ENCODE measurements around the gene PCDHA8. TPM values are rescaled to one million over a fixed set of nuclear protein-coding genes. Genes with fewer than 3 reads are reported as not detected.
A peak's percentile ranks its signal among the peaks of the same experiment; 100 is the strongest.
"Not testable (repeated sequence)": the region's sequence is repeated elsewhere in the genome, so short reads cannot be mapped to it uniquely, and the experiment has no call there.

The PCDHA8 gene
- total RNA-seq, 1 experiment from 2014 or later, result 1.5 TPM

DNA sequence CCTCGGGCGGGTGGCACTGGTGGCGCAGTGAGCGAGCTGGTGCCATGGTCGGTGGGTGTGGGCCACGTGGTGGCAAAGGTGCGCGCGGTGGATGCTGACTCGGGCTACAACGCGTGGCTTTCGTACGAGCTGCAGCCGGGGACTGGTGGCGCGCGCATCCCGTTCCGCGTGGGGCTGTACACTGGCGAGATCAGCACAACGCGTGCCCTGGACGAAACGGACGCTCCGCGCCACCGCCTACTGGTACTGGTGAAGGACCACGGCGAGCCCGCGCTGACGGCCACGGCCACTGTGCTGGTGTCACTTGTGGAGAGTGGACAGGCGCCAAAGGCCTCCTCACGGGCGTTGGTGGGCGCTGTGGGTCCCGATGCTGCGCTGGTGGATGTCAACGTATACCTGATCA is 32.1 kb upstream of the PCDHA8 start:
- DNase-seq (ENCODE audit: low spot score), result no peak
- H3K4me1 ChIP-seq (ENCODE audit: insufficient read depth, low read length, poor library complexity, severe bottlenecking), result no peaks in the 10 kb centered on the region
- no peaks in the 10 kb centered on the region for H3K27me3 ChIP-seq (replicated peaks; ENCODE audit: insufficient read depth, low read depth, low read length, poor library complexity)
- no TSS peak for BruUV-seq (replicated peaks)
- POLR2A ChIA-PET (ENCODE audit: low non-redundant PET), result no interaction called here
- no peak overlapping the region for H3K4me3 ChIP-seq (ENCODE audit: low read depth, low read length, poor library complexity, severe bottlenecking)
- intact Hi-C loops (cut with micrococcal nuclease; ENCODE audit: unreplicated experiment), result no loop called here
- H3K9me3 ChIP-seq (ENCODE audit: low read depth, low read length, poor library complexity, severe bottlenecking), result peaks cover 10% of the 10 kb centered on the region
- CTCF ChIA-PET, result no interaction called here
- TF ChIP-seq, protein P1, sequence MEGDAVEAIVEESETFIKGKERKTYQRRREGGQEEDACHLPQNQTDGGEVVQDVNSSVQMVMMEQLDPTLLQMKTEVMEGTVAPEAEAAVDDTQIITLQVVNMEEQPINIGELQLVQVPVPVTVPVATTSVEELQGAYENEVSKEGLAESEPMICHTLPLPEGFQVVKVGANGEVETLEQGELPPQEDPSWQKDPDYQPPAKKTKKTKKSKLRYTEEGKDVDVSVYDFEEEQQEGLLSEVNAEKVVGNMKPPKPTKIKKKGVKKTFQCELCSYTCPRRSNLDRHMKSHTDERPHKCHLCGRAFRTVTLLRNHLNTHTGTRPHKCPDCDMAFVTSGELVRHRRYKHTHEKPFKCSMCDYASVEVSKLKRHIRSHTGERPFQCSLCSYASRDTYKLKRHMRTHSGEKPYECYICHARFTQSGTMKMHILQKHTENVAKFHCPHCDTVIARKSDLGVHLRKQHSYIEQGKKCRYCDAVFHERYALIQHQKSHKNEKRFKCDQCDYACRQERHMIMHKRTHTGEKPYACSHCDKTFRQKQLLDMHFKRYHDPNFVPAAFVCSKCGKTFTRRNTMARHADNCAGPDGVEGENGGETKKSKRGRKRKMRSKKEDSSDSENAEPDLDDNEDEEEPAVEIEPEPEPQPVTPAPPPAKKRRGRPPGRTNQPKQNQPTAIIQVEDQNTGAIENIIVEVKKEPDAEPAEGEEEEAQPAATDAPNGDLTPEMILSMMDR (conservative IDR thresholded peaks at IDR 0.05; ENCODE audit: low read depth, low read length), result no peak
- no peak for TF ChIP-seq EZH2 (IDR thresholded peaks at IDR 0.05; ENCODE audit: borderline replicate concordance, low read depth, low read length, poor library complexity, severe bottlenecking)
- no peak overlapping the region for H3K27ac ChIP-seq (ENCODE audit: low read depth, low read length, poor library complexity, severe bottlenecking)
- no peaks in the 10 kb centered on the region for H3K36me3 ChIP-seq (ENCODE audit: insufficient read depth, low read length, poor library complexity, severe bottlenecking)

- Histone ChIP-seq H3K9me3 (ENCODE audit: low read depth, low read length, poor library complexity, severe bottlenecking) (peaks cover 3% of the 10 kb centered on the region), H3K27ac (ENCODE audit: low read depth, low read length, poor library complexity, severe bottlenecking) (peak within 1 kb of the TSS; percentile 4), H3K4me1 (ENCODE audit: insufficient read depth, low read length, poor library complexity, severe bottlenecking) (no peaks in the 10 kb centered on the region), H3K36me3 (ENCODE audit: insufficient read depth, low read length, poor library complexity, severe bottlenecking) (no peaks in the 10 kb centered on the region), H3K4me3 (ENCODE audit: low read depth, low read length, poor library complexity, severe bottlenecking) (peak within 1 kb of the TSS; percentile 55), H3K27me3 (replicated peaks; ENCODE audit: insufficient read depth, low read depth, low read length, poor library complexity) (no peaks in the 10 kb centered on the region)
- CTCF ChIA-PET, result interaction anchor here (0.6 to 1.4 kb wide), 8 partner anchors 16 to 577 kb away, joined by 3 to 5 read pairs (median 3); partner anchors contain the start of genes HBEGF and PCDHA1
- POLR2A ChIA-PET (ENCODE audit: low non-redundant PET), result interaction anchor here (0.6 kb wide), 1 partner anchor 131 kb away, joined by 3 read pairs; the partner anchor contains the start of genes HARS1 and HARS2
- peak; percentile 76 for DNase-seq (ENCODE audit: low spot score)
- no TSS peak for BruUV-seq (replicated peaks)
- intact Hi-C loops (cut with micrococcal nuclease; ENCODE audit: unreplicated experiment), result no loop called here
- TF ChIP-seq, protein P1 (conservative IDR thresholded peaks at IDR 0.05; ENCODE audit: low read depth, low read length), result peak; percentile 73
- TF ChIP-seq EZH2 (IDR thresholded peaks at IDR 0.05; ENCODE audit: borderline replicate concordance, low read depth, low read length, poor library complexity, severe bottlenecking), result no peak
These were observed 19.4 kb upstream of the PCDHA8 start, which contains the start of gene PCDHA5 for GRCh38 chr5:140821375-140822280. TSS of gene PCDHA5 (plus strand) at chr5:140821613.

- no peak overlapping the region for H3K27ac ChIP-seq (ENCODE audit: low read depth, low read length, poor library complexity, severe bottlenecking)
- no TSS peak for BruUV-seq (replicated peaks)
- H3K4me1 ChIP-seq (ENCODE audit: insufficient read depth, low read length, poor library complexity, severe bottlenecking), result no peaks in the 10 kb centered on the region
- H3K4me3 ChIP-seq (ENCODE audit: low read depth, low read length, poor library complexity, severe bottlenecking), result peak overlapping the region; percentile 55
- no peak for TF ChIP-seq EZH2 (IDR thresholded peaks at IDR 0.05; ENCODE audit: borderline replicate concordance, low read depth, low read length, poor library complexity, severe bottlenecking)
- TF ChIP-seq, protein P1 (conservative IDR thresholded peaks at IDR 0.05; ENCODE audit: low read depth, low read length), result no peak
- no peak for DNase-seq (ENCODE audit: low spot score)
- ChIA-PET POLR2A (ENCODE audit: low non-redundant PET) (no interaction called here), CTCF (interaction anchor here (1.4 kb wide), 1 partner anchor 36 kb away, joined by 5 read pairs; the partner anchor contains the start of gene PCDHA1)
- no peaks in the 10 kb centered on the region for H3K36me3 ChIP-seq (ENCODE audit: insufficient read depth, low read length, poor library complexity, severe bottlenecking)
- no peaks in the 10 kb centered on the region for H3K27me3 ChIP-seq (replicated peaks; ENCODE audit: insufficient read depth, low read depth, low read length, poor library complexity)
- intact Hi-C loops (cut with micrococcal nuclease; ENCODE audit: unreplicated experiment), result no loop called here
- peaks cover 3% of the 10 kb centered on the region for H3K9me3 ChIP-seq (ENCODE audit: low read depth, low read length, poor library complexity, severe bottlenecking)
These were observed 18.7 kb upstream of the PCDHA8 start for GRCh38 chr5:140822281-140822629.

- DNase-seq (ENCODE audit: low spot score); H3K4me1 ChIP-seq (ENCODE audit: insufficient read depth, low read length, poor library complexity, severe bottlenecking); POLR2A ChIA-PET (ENCODE audit: low non-redundant PET); H3K27ac ChIP-seq (ENCODE audit: low read depth, low read length, poor library complexity, severe bottlenecking); CTCF ChIA-PET; intact Hi-C loops (cut with micrococcal nuclease; ENCODE audit: unreplicated experiment); H3K9me3 ChIP-seq (ENCODE audit: low read depth, low read length, poor library complexity, severe bottlenecking); H3K27me3 ChIP-seq (replicated peaks; ENCODE audit: insufficient read depth, low read depth, low read length, poor library complexity); BruUV-seq (replicated peaks); H3K4me3 ChIP-seq (ENCODE audit: low read depth, low read length, poor library complexity, severe bottlenecking); H3K36me3 ChIP-seq (ENCODE audit: insufficient read depth, low read length, poor library complexity, severe bottlenecking): not testable (repeated sequence)
These were observed 18.0 kb upstream of the PCDHA8 start for GRCh38 chr5:140822969-140823368.
